Measurements from ENCODE around the gene SURF4. TPM values are rescaled to one million over a fixed set of nuclear protein-coding genes. Genes with fewer than 3 reads are reported as not detected.

SURF4 gene
- total RNA-seq, 2 experiments from 2014 or later = 218 to 304 TPM

GRCh38 chr9:133390713-133391112 is 14.9 kb upstream of the SURF4 start:
- DNase-seq (no peak), ATAC-seq (no peak)
- H3K9me3 Mint-ChIP-seq (ENCODE audit: low read depth) = no peaks in the 10 kb centered on the region
- no peak overlapping the region for H3K27ac Mint-ChIP-seq
- H3K27me3 Mint-ChIP-seq = peaks cover 12% of the 10 kb centered on the region
- H3K4me1 Mint-ChIP-seq = no peaks in the 10 kb centered on the region
- CTCF ChIA-PET = no interaction called here
- H3K4me3 Mint-ChIP-seq = no peak overlapping the region
- H3K36me3 Mint-ChIP-seq = no peaks in the 10 kb centered on the region

GRCh38 chr9:133389562-133389961 is 13.7 kb upstream of the SURF4 start:
- ATAC-seq = no peak
- no peak overlapping the region for H3K27ac Mint-ChIP-seq

GRCh38 chr9:133389025-133389557 is 13.2 kb upstream of the SURF4 start:
- no peaks in the 10 kb centered on the region for H3K36me3 Mint-ChIP-seq
- no peak overlapping the region for H3K4me3 Mint-ChIP-seq
- no peaks in the 10 kb centered on the region for H3K9me3 Mint-ChIP-seq (ENCODE audit: low read depth)
- DNase-seq (no peak), ATAC-seq (no peak)
- no peak overlapping the region for H3K27ac Mint-ChIP-seq
- no peaks in the 10 kb centered on the region for H3K4me1 Mint-ChIP-seq
- H3K27me3 Mint-ChIP-seq = peaks cover 8% of the 10 kb centered on the region
- CTCF ChIA-PET = no interaction called here

More at GRCh38 chr9:133389562-133389961, 13.7 kb upstream of the SURF4 start:
- Mint-ChIP-seq H3K36me3 (no peaks in the 10 kb centered on the region), H3K9me3 (ENCODE audit: low read depth) (no peaks in the 10 kb centered on the region), H3K4me3 (no peak overlapping the region), H3K27me3 (peaks cover 8% of the 10 kb centered on the region), H3K4me1 (no peaks in the 10 kb centered on the region)
- CTCF ChIA-PET = no interaction called here
- DNase-seq = no peak

GRCh38 chr9:133387680-133388079 is 11.8 kb upstream of the SURF4 start:
- Mint-ChIP-seq H3K27me3 (peaks cover 8% of the 10 kb centered on the region), H3K36me3 (no peaks in the 10 kb centered on the region), H3K4me1 (no peaks in the 10 kb centered on the region), H3K4me3 (no peak overlapping the region), H3K9me3 (ENCODE audit: low read depth) (no peaks in the 10 kb centered on the region), H3K27ac (no peak overlapping the region)
- CTCF ChIA-PET = interaction anchor here (1.1 kb wide), 1 partner anchor 92 kb away, joined by 3 read pairs; the partner anchor contains the start of gene SLC2A6
- no peak for DNase-seq
- ATAC-seq = no peak

DNA sequence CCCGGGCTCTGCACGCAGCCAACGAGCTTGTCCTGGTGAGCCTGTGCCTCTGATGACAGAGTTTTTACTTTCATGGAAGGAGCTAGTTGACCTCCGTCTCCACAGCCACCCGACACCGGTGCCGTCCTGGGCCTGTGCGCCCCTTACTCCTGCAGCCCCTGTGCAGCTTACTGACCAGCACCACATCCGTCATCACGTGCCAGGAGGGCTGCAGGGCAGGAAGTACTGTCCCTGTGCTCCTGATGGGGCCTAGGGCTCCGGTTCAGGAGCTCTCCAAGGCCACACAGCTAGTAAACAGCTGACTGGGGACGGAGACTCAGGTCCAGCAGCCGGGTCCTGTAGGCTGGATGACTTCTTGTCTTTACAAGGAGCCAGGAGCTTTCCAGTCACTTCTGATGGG is 10.5 kb upstream of the SURF4 start:
- H3K36me3 Mint-ChIP-seq = no peaks in the 10 kb centered on the region
- no peaks in the 10 kb centered on the region for H3K9me3 Mint-ChIP-seq (ENCODE audit: low read depth)
- H3K27ac Mint-ChIP-seq = no peak overlapping the region
- H3K4me1 Mint-ChIP-seq = no peaks in the 10 kb centered on the region
- DNase-seq (no peak), ATAC-seq (no peak)
- no peak overlapping the region for H3K4me3 Mint-ChIP-seq
- CTCF ChIA-PET = interaction anchor here (1.3 kb wide), 1 partner anchor 200 kb away, joined by 4 read pairs; no protein-coding TSS in a partner anchor
- peaks cover 8% of the 10 kb centered on the region for H3K27me3 Mint-ChIP-seq

- Mint-ChIP-seq H3K4me3 (no peak overlapping the region), H3K9me3 (ENCODE audit: low read depth) (no peaks in the 10 kb centered on the region), H3K36me3 (no peaks in the 10 kb centered on the region), H3K27ac (no peak overlapping the region), H3K27me3 (peaks cover 4% of the 10 kb centered on the region), H3K4me1 (no peaks in the 10 kb centered on the region)
- no peak for DNase-seq
- no peak for ATAC-seq
- CTCF ChIA-PET = interaction anchor here (1.0 to 1.3 kb wide), 2 partner anchors 94 to 199 kb away, joined by 3 to 4 read pairs; partner anchors contain the start of gene SLC2A6
These were observed 9.6 kb upstream of the SURF4 start for GRCh38 chr9:133385452-133385851.

DNA sequence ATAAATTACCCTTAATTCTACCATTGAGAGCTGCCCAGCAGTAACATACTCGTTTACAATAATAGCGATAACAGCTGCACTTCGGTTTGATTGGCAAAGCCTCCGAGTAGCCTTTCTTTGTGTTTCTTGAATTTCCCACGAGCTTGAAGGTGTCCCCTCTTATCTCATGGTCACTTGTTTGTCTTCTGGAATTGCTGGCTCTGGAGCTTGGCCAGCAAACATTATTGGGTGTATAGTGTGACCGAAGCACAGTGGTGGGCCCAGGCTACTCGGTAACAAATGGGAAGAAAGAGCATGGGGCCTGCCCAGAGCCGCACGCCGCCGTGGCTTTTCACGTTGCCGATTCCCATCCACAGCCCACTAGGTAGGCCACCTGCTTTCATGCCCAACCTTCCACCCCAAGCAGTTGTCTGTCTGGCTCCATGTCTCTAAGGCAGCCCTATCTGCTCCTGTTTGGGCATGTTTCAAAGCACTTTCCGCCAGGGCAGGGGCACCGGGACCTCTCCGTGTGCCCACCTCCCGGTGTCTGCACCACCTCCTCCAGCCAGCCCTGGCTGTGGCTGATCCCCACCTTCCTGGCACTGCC is 9.0 kb upstream of the SURF4 start:
- Mint-ChIP-seq H3K27me3 (peaks cover 3% of the 10 kb centered on the region), H3K4me3 (no peak overlapping the region), H3K9me3 (ENCODE audit: low read depth) (no peaks in the 10 kb centered on the region), H3K36me3 (no peaks in the 10 kb centered on the region), H3K4me1 (no peaks in the 10 kb centered on the region), H3K27ac (no peak overlapping the region)
- CTCF ChIA-PET = interaction anchor here (1.0 to 1.7 kb wide), 3 partner anchors 16 to 199 kb away, joined by 3 to 4 read pairs (median 4); partner anchors contain the start of gene SLC2A6
- no peak for ATAC-seq
- no peak for DNase-seq

DNA sequence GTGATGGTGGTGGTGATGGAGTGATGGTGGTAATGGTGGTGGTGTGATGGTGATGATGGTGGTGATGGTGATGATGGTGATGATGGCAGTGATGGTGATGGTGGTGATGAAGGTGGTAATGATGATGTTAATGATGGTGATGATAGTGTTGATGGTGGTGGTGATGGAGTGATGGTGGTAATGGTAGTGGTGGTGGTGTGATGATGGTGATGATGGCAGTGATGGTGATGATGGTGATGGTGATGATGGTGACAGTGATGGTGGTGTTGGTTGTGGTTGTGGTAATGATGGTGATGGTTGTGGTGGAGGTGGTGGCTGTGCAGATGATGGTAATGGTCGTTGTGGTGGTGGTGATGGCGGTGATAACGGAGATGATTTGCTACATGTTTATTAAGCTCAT is 7.6 kb upstream of the SURF4 start:
- Mint-ChIP-seq H3K36me3 (no peaks in the 10 kb centered on the region), H3K27me3 (no peaks in the 10 kb centered on the region), H3K9me3 (ENCODE audit: low read depth) (no peaks in the 10 kb centered on the region), H3K27ac (no peak overlapping the region), H3K4me1 (peaks cover 2% of the 10 kb centered on the region), H3K4me3 (no peak overlapping the region)
- CTCF ChIA-PET = interaction anchor here (1.7 kb wide), 1 partner anchor 17 kb away, joined by 4 read pairs; no protein-coding TSS in a partner anchor
- no peak for DNase-seq
- ATAC-seq = no peak

- Mint-ChIP-seq H3K4me3 (no peak overlapping the region), H3K27ac (no peak overlapping the region), H3K27me3 (no peaks in the 10 kb centered on the region), H3K36me3 (no peaks in the 10 kb centered on the region), H3K4me1 (peaks cover 3% of the 10 kb centered on the region), H3K9me3 (ENCODE audit: low read depth) (no peaks in the 10 kb centered on the region)
- ATAC-seq (no peak), DNase-seq (no peak)
- CTCF ChIA-PET = no interaction called here
These were observed 6.8 kb upstream of the SURF4 start for GRCh38 chr9:133382507-133383141.

DNA sequence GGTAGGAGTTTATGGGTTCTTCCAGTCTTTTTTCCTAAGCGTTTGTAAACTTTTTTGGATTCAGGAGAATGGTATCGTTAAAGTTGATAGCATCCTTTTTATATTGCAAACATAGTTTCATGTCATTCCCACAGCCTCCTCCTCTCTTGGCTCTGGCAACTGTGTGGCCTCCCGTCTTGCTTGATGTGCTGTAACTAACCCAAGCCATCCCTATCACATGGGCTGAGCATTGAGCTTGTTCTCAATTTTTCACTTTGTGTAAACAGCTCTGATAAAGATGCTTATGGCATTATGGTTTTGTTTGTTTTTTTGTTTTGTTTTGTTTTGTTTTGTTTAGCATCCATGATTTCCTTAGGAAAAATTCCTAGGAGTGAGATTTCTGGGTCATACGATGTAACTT is 4.9 kb upstream of the SURF4 start:
- peaks cover 3% of the 10 kb centered on the region for H3K4me1 Mint-ChIP-seq
- H3K4me3 Mint-ChIP-seq = no peak overlapping the region
- H3K27me3 Mint-ChIP-seq = peaks cover 2% of the 10 kb centered on the region
- H3K27ac Mint-ChIP-seq = no peak overlapping the region
- no peak for ATAC-seq
- H3K36me3 Mint-ChIP-seq = no peaks in the 10 kb centered on the region
- no peaks in the 10 kb centered on the region for H3K9me3 Mint-ChIP-seq (ENCODE audit: low read depth)
- CTCF ChIA-PET = interaction anchor here (0.7 kb wide), 4 partner anchors 24 to 274 kb away, joined by 3 read pairs; partner anchors contain the start of genes SURF1 and SURF2
- DNase-seq = no peak

- no peak overlapping the region for H3K27ac Mint-ChIP-seq
- H3K4me1 Mint-ChIP-seq = peaks cover 5% of the 10 kb centered on the region
- no peaks in the 10 kb centered on the region for H3K9me3 Mint-ChIP-seq (ENCODE audit: low read depth)
- CTCF ChIA-PET = interaction anchor here (2.0 kb wide), 1 partner anchor 32 kb away, joined by 6 read pairs; the partner anchor contains the start of genes MED22 and RPL7A
- DNase-seq = no peak
- H3K36me3 Mint-ChIP-seq = peaks cover 7% of the 10 kb centered on the region
- ATAC-seq = no peak
- H3K4me3 Mint-ChIP-seq = no peak overlapping the region
- H3K27me3 Mint-ChIP-seq = peaks cover 2% of the 10 kb centered on the region
These were observed 3.6 kb upstream of the SURF4 start for GRCh38 chr9:133379153-133380086.

DNA sequence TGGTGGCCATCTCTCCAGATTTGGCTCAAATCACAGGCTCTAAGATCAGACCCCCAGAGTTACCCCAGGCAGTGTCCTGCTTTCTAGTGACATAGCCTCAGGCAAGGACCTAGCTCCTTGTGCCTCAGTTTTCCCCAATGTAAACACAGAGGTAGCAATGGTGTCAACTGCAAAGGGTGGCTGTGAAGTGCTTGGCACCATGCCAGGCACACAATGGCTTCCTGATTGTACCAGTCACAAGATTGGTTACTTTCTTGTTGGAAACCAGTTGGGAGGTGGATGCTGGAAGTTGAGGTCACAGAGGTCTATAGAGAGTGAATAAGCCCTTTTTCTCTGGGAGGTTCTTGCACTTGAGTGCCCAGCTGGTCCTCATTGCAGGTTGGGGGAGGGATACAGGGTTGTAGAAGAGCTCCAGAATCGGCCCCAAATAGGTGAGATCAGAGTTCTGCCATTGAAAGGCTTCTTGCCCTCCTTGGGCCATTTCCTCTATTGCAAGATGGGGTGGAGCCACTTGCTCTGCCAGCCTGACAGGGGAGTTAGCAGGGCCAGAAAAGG is 2.6 kb upstream of the SURF4 start:
- CTCF ChIA-PET = interaction anchor here (1.1 to 2.2 kb wide), 3 partner anchors 31 to 48 kb away, joined by 3 to 8 read pairs (median 6); partner anchors contain the start of genes MED22, REXO4 and RPL7A
- Mint-ChIP-seq H3K9me3 (ENCODE audit: low read depth) (no peaks in the 10 kb centered on the region), H3K27ac (no peak overlapping the region), H3K4me3 (no peak overlapping the region), H3K4me1 (peaks cover 9% of the 10 kb centered on the region), H3K27me3 (peaks cover 2% of the 10 kb centered on the region), H3K36me3 (peaks cover 12% of the 10 kb centered on the region)
- DNase-seq (no peak), ATAC-seq (no peak)
